GM12878 (cell line): ENCODE results near the gene SF3B2.

Experiments used
- ATF2 ChIP-seq: IDR thresholded peaks from 2 replicates; pipeline ENCODE4 v1.6.1; 2012; ENCODE audit warnings: low read length, inconsistent platforms
- CEBPB ChIP-seq, 2 experiments: fragments of 150-350 bp in 1 of 2; IDR thresholded peaks; 2 replicates each; pipeline ENCODE4 v1.6.1; 2012 to 2014; ENCODE audit warnings: low read depth in 2 of 2, low read length in 2 of 2, borderline replicate concordance in 1 of 2, inconsistent platforms in 1 of 2
- CTCF ChIP-seq, 3 experiments: IDR thresholded peaks in 2 of 3; conservative IDR thresholded peaks in 1 of 3; 2 replicates each; pipeline ENCODE4 v1.5.1; 2011; ENCODE audit warnings: low read depth in 3 of 3, low read length in 3 of 3, mild to moderate bottlenecking in 3 of 3, control low read depth in 2 of 3, moderate library complexity in 2 of 3, inconsistent platforms in 1 of 3, mixed read lengths in 1 of 3; ENCODE audit not compliant: control insufficient read depth in 2 of 3, insufficient read depth in 1 of 3; ENCODE audit errors: extremely low read depth in 1 of 3
- FOXM1 ChIP-seq: IDR thresholded peaks from 2 replicates; pipeline ENCODE4 v1.6.1; 2012; ENCODE audit warnings: low read depth, mild to moderate bottlenecking, inconsistent platforms, low read length, moderate library complexity
- PML ChIP-seq: IDR thresholded peaks from 2 replicates; pipeline ENCODE4 v1.6.1; 2012; ENCODE audit warnings: low read length, inconsistent platforms
- RAD21 ChIP-seq: IDR thresholded peaks from 2 replicates; pipeline ENCODE4 v1.6.1; 2011; ENCODE audit warnings: mild to moderate bottlenecking, low read depth, low read length, moderate library complexity; ENCODE audit not compliant: insufficient read depth
- TF ChIP-seq, protein P1 (sequence below): IDR thresholded peaks from 2 replicates; pipeline ENCODE4 v1.6.1; 2011; ENCODE audit warnings: mild to moderate bottlenecking, low read depth, low read length, moderate library complexity; ENCODE audit not compliant: insufficient replicate concordance
- TF ChIP-seq, protein P2 (sequence below): IDR thresholded peaks from 2 replicates; pipeline ENCODE4 v1.6.1; 2012; ENCODE audit warnings: low read depth, low read length, improper control_type of control experiment

- TF ChIP-seq PML (no peak), CTCF (IDR thresholded peaks at IDR 0.05 in 2 of 3, conservative IDR thresholded peaks at IDR 0.05 in 1 of 3; ENCODE audit: control insufficient read depth in 2 of 3, extremely low read depth in 1 of 3, insufficient read depth in 1 of 3, low read depth in 3 of 3, low read length in 3 of 3) (no peak), FOXM1 (no peak), RAD21 (no peak), ATF2 (no peak), CEBPB (IDR thresholded peaks at IDR 0.05; ENCODE audit: borderline replicate concordance in 1 of 2, low read depth in 2 of 2, low read length in 2 of 2) (no peak)
- TF ChIP-seq, protein P1, sequence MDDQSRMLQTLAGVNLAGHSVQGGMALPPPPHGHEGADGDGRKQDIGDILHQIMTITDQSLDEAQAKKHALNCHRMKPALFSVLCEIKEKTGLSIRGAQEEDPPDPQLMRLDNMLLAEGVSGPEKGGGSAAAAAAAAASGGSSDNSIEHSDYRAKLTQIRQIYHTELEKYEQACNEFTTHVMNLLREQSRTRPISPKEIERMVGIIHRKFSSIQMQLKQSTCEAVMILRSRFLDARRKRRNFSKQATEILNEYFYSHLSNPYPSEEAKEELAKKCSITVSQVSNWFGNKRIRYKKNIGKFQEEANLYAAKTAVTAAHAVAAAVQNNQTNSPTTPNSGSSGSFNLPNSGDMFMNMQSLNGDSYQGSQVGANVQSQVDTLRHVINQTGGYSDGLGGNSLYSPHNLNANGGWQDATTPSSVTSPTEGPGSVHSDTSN, result no peak
- TF ChIP-seq, protein P2, sequence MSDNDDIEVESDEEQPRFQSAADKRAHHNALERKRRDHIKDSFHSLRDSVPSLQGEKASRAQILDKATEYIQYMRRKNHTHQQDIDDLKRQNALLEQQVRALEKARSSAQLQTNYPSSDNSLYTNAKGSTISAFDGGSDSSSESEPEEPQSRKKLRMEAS, result no peak
Observed at GRCh38 chr11:66013762-66014100, 38.4 kb upstream of the SF3B2 start.
